Glutamatergic neuron (in vitro differentiated cells): ENCODE results near the gene CHN2. TPM values are rescaled to one million over a fixed set of nuclear protein-coding genes. Genes with fewer than 3 reads are reported as not detected.

Source experiments
- DNase-seq: peaks from one replicate; pipeline ENCODE4 v3.0.0; 2022
- H3K27ac Mint-ChIP-seq: one replicate; pipeline ENCODE4 v1.8.0; 2020; ENCODE audit warnings: mild to moderate bottlenecking, mixed read lengths, inconsistent platforms; ENCODE audit not compliant: unreplicated experiment
- H3K27me3 Mint-ChIP-seq: one replicate; pipeline ENCODE4 v1.8.0; 2020; ENCODE audit warnings: mild to moderate bottlenecking, moderate library complexity, mixed read lengths, inconsistent platforms; ENCODE audit not compliant: unreplicated experiment
- H3K36me3 Mint-ChIP-seq: one replicate; pipeline ENCODE4 v1.8.0; 2020; ENCODE audit warnings: mild to moderate bottlenecking, mixed read lengths, inconsistent platforms; ENCODE audit not compliant: unreplicated experiment
- H3K4me1 Mint-ChIP-seq: one replicate; pipeline ENCODE4 v1.8.0; 2020; ENCODE audit warnings: mild to moderate bottlenecking, low read depth, mixed read lengths, inconsistent platforms; ENCODE audit not compliant: unreplicated experiment
- H3K4me3 Mint-ChIP-seq: one replicate; pipeline ENCODE4 v1.8.0; 2020; ENCODE audit warnings: mild to moderate bottlenecking, mixed read lengths, inconsistent platforms; ENCODE audit not compliant: unreplicated experiment
- H3K9me3 Mint-ChIP-seq: one replicate; pipeline ENCODE4 v1.8.0; 2020; ENCODE audit warnings: mild to moderate bottlenecking, moderate library complexity, mixed read lengths, inconsistent platforms; ENCODE audit not compliant: unreplicated experiment
- CTCF ChIP-seq: fragments of 200-600 bp; sonication (generic); IDR thresholded peaks from one replicate; pipeline ENCODE4 v1.5.0; 2021; ENCODE audit not compliant: partially characterized antibody, unreplicated experiment
- total RNA-seq: library from RNA; stranded (reverse); fragmentation: NEBNext Ultra II Directional; extraction: Animal tissue kit (Norgen Biotek cat#: 25700); gene quantifications from one replicate; pipeline ENCODE4 v1.2.1, GENCODE V29; 2021; ENCODE audit not compliant: unreplicated experiment

The CHN2 gene
- total RNA-seq, 1 donor from 2014 or later = 63.2 TPM

- no peak overlapping the region for H3K4me3 Mint-ChIP-seq
- DNase-seq = no peak
- no peak for TF ChIP-seq CTCF
- H3K27ac Mint-ChIP-seq = peak overlapping the region; percentile 15
- H3K36me3 Mint-ChIP-seq = no peaks in the 10 kb centered on the region
- peaks cover 6% of the 10 kb centered on the region for H3K9me3 Mint-ChIP-seq
- H3K27me3 Mint-ChIP-seq = peaks cover 10% of the 10 kb centered on the region
- peaks cover 65% of the 10 kb centered on the region for H3K4me1 Mint-ChIP-seq
Observed at GRCh38 chr7:29483219-29484104, 288.9 kb downstream of the CHN2 start.

GRCh38 chr7:29484280-29484679 lies 289.7 kb downstream of the CHN2 start:
- Mint-ChIP-seq H3K4me1 (peaks cover 61% of the 10 kb centered on the region), H3K9me3 (peaks cover 6% of the 10 kb centered on the region), H3K27ac (peak overlapping the region; percentile 15), H3K4me3 (no peak overlapping the region), H3K36me3 (no peaks in the 10 kb centered on the region), H3K27me3 (peaks cover 10% of the 10 kb centered on the region)
- no peak for TF ChIP-seq CTCF
- DNase-seq = no peak

GRCh38 chr7:29485339-29486190 lies 291.0 kb downstream of the CHN2 start:
- peak; percentile 50 for DNase-seq
- H3K4me1 Mint-ChIP-seq = peaks cover 49% of the 10 kb centered on the region
- peaks cover 10% of the 10 kb centered on the region for H3K27me3 Mint-ChIP-seq
- H3K27ac Mint-ChIP-seq = peak overlapping the region; percentile 78
- H3K36me3 Mint-ChIP-seq = no peaks in the 10 kb centered on the region
- H3K4me3 Mint-ChIP-seq = peak overlapping the region; percentile 61
- peaks cover 2% of the 10 kb centered on the region for H3K9me3 Mint-ChIP-seq
- no peak for TF ChIP-seq CTCF

- Mint-ChIP-seq H3K27me3 (peaks cover 10% of the 10 kb centered on the region), H3K9me3 (peaks cover 2% of the 10 kb centered on the region), H3K4me1 (peaks cover 44% of the 10 kb centered on the region), H3K36me3 (no peaks in the 10 kb centered on the region), H3K4me3 (peak overlapping the region; percentile 61), H3K27ac (peak overlapping the region; percentile 78)
- no peak for DNase-seq
- TF ChIP-seq CTCF = no peak
Observed at GRCh38 chr7:29486191-29486700, 291.7 kb downstream of the CHN2 start.
